HG03060 (cell line): ENCODE data around the gene ZNF106.

Experiments
- ATAC-seq: cut with Tn5 transposase; IDR thresholded peaks from one replicate; pipeline ENCODE4 v1.9.1; 2021; ENCODE audit warnings: low read depth, moderate number of reproducible peaks; ENCODE audit not compliant: unreplicated experiment

ZNF106 gene

DNA sequence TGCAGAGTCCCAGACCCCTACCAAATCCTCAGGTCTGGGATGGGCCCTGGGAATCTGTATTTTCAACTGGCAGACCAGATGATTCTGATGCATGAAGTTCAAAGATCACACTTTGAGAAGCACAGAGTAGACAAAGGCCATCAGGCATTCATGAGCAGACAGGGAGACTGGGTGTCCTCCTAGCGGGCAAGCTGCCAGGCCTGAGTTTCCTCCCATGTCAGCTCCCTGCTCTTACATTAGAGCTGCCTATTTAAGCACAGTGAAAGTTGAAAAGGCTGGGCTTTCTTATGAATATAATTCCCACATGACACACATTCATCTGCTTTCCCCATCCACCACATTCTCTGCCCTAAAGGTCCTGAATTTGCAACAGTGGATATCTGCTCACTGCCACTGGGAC lies 117.7 kb downstream of the ZNF106 start:
- ATAC-seq = no peak

GRCh38 chr15:42371096-42371495 lies 119.8 kb downstream of the ZNF106 start:
- no peak for ATAC-seq

DNA sequence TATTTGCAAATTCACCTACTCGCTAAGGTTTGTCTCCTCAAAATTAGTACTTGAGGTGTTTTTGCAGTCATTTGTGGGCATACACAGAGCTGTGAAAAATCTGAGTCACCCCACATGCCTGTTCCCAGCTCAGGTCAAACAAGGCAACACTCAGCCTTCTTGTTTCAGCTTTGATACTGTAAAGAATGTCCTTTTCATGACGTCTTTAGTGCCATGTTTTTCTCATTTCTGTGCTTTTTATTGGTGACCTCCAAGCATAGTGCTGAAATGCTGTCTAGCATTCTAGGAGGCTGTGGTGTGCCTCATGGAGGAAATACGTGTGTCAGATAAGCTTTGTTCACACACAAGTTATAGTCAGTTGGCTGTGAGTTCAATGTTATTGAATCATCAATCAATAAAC lies 122.8 kb downstream of the ZNF106 start:
- no peak for ATAC-seq

DNA sequence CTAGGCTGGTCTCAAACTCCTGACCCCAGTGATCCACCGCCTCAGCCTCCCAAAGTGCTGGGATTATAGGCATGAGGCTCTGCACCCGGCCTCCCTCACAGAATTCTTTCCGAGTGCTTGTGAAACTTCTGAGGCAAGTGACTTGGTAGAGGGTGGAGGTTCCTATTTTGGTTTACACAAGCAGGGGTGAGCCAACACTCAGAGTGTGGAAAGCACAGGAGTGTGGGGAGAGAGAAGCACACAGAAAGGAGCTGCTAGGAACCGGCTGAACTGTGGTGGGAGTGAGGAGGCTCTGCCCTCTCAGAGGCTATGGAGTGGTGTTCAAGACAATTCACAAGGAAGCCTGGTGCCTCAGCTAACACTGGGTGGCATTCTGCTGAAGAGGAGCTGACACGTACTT lies 123.9 kb downstream of the ZNF106 start:
- ATAC-seq = no peak

GRCh38 chr15:42365921-42366550 lies 124.9 kb downstream of the ZNF106 start:
- no peak for ATAC-seq

DNA sequence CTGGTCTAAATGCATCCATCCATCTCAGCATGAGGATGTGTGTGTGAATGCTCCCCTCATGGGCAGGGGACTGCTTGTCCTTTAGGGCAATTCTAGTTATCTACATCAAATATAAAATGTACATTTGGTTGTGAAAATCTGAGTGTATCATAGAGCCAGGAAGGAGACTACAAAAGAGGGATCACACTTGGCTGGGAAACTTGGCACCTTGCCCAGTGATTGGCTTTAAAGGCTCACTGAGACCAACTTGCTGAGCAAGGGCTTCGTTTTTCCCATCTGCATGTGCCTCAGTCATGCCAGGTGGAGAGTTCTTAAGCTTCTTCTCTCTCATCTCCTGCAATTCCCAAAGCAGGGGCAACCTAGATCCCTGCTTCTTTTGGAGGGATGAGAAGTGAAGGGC lies 126.4 kb downstream of the ZNF106 start:
- ATAC-seq = no peak

DNA sequence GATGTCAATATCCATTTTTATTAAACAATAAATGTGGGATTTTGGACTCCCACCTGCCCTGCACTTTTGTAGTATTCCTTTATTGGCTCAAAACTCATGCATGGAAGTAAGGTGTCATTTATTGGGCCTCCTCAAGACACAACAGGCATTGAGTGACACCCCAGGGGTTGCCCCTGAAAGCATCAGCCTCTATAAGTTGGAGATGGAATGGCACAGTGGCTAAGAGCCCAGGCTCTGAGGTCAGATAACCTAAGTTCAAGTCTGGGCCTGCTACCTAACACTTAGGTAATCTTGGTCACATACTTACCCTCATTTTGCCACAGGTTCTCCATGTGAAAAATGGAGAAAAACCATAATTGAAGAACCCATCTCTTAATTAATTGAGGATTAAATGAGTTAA lies 127.0 kb downstream of the ZNF106 start:
- ATAC-seq = no peak

- ATAC-seq = no peak
Measured at GRCh38 chr15:42363487-42363886, 127.5 kb downstream of the ZNF106 start.
